ENCODE measurements around the gene BAIAP3.

BAIAP3 gene

DNA sequence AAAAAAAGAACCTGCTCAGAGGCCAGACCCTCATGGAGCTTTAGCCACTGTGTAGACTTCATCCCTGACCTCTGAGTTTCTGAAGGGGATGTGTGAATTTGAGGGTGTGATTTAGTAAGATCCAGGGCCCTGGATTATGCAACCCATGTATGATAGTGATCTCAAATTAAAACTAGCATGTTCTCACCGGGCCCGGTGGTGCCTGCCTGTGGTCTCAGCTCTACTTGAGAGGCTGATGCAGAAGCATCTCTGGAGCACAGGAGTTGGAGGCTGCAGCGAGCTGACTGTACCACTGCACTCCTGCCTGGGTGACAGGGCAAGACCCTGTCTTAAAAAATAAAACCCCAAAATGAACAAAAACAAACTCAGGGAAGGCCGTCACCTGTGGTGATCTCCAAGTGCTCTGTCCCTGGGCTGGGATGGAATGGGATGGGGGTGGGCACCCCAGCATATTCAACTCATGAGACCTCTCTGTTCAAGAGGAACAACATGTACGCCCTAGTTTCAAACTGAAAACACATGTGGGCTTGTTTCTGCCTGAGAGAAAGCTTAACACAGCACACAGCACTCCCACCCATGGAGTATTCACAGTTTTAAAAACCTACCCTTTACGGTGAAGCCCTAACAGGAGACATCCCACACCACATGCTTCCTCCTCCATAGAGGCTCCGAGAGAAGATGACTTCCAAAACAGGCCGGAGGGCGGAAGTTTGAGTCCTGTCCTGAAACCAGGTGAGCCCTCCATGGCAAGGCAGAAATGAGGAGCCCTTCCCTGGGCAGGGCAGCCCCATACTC lies 48.4 kb downstream of the BAIAP3 start:
- H3K27ac ChIP-seq = no peak overlapping the region
- TF ChIP-seq, protein P1, sequence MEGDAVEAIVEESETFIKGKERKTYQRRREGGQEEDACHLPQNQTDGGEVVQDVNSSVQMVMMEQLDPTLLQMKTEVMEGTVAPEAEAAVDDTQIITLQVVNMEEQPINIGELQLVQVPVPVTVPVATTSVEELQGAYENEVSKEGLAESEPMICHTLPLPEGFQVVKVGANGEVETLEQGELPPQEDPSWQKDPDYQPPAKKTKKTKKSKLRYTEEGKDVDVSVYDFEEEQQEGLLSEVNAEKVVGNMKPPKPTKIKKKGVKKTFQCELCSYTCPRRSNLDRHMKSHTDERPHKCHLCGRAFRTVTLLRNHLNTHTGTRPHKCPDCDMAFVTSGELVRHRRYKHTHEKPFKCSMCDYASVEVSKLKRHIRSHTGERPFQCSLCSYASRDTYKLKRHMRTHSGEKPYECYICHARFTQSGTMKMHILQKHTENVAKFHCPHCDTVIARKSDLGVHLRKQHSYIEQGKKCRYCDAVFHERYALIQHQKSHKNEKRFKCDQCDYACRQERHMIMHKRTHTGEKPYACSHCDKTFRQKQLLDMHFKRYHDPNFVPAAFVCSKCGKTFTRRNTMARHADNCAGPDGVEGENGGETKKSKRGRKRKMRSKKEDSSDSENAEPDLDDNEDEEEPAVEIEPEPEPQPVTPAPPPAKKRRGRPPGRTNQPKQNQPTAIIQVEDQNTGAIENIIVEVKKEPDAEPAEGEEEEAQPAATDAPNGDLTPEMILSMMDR (conservative IDR thresholded peaks at IDR 0.05) = no peak

DNA sequence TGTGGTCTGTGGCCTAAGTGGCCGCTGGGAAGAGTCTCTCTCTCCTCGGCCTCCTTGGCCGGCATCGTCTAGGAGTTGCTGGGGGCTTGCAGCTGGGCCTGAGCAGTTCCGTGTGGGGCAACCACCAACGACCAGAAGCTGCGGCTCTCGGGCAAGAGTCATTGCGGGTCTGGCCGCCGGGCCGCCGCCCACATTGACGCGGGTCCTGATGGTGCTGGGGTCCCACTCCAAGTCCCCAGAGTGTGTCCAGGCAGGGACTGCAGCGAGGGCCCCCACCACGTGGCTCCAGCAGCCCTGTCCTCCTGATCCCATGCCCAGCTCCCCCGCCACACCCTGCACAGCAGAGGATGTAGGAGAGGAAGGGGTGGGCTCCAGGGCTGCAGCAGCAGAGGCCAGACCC lies 50.1 kb downstream of the BAIAP3 start:
- TF ChIP-seq, protein P1 (conservative IDR thresholded peaks at IDR 0.05) = no peak
- H3K27ac ChIP-seq = no peak overlapping the region

DNA sequence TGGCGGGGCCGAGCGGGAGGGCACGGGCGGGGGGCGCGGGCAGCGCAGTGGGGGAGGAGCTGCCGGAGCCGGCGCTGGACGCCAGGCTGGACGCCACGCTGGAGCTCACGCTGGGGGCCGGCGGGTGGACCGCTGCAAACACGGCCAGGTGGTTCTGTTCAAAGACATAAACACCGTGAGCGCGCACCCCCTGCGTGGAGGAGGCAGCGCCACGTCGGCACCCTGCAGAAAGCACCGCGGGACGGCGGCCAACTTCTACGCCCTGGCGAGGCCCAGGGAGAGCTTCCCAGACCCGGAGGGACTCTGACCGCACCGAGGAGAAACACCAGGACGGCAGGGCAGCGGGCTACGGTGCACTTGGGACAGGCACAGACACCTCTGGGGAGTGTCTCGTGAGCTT lies 51.8 kb downstream of the BAIAP3 start:
- TF ChIP-seq, protein P1 (conservative IDR thresholded peaks at IDR 0.05) = no peak
- no peak overlapping the region for H3K27ac ChIP-seq

DNA sequence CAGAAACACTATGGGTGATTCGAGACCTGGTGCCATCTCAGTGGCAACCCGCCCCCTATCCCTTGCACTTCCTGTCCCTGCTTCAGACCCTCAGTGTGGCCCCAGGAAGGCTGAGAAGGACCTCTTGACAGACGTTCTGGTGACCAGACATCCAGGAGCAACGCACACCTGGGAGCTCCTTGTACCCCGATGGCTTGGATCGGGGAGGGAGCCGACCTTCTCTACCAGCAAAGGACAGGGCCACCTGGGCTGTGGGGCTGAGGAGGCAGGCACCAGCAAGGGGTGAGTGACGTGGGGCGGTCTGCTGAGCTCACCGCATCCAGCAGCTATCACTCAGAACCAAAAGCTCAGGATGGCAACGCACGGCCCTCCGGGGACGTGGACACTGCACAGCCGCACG lies 53.9 kb downstream of the BAIAP3 start:
- no peak overlapping the region for H3K27ac ChIP-seq
- TF ChIP-seq, protein P1 (conservative IDR thresholded peaks at IDR 0.05) = no peak

DNA sequence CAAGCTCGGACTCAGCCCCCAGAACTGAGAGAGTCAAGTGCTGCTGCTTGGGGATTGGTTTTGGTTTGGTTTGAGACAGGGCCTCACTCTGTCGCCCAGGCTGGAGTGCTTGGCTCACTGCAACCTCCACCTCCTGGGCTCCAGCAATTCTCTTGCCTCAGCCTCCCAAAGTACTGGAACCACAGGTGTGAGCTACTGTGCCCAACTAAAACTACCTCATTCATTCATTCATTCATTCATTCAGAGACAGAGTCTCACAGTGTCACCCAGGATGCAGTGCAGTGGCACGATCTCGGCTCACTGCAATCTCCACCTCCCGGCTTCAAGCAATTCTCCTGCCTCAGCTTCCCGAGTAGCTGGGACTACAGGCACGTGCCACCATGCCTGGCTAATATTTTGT lies 56.3 kb downstream of the BAIAP3 start:
- TF ChIP-seq, protein P1 (conservative IDR thresholded peaks at IDR 0.05) = no peak
- no peak overlapping the region for H3K27ac ChIP-seq

DNA sequence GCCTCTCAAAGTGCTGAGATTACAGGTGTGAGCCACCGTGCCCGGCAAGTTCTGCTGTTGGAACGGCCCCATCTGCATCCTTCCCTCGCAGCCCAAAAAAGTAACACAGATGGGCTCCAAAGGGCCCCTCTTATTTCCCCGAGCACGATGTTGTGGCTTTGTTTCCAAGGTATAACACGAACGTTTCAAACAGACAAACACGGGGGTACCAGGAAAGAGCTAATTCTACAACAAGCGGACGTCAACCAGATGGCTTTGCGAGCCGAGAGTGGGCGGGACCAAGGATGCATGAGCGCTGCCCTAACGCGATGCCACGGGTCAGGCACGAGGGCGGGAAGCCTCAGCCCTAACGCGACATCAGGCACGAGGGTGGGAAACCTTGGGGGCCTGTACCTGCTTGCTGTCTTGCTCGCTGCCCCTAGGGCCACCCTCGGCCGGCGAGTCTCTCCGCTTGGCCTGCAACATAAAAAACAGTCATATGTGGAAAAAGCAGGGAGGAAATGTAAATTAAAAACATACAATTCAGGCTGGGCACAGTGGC lies 56.9 kb downstream of the BAIAP3 start:
- no peak overlapping the region for H3K27ac ChIP-seq
- TF ChIP-seq, protein P1 (conservative IDR thresholded peaks at IDR 0.05) = no peak

DNA sequence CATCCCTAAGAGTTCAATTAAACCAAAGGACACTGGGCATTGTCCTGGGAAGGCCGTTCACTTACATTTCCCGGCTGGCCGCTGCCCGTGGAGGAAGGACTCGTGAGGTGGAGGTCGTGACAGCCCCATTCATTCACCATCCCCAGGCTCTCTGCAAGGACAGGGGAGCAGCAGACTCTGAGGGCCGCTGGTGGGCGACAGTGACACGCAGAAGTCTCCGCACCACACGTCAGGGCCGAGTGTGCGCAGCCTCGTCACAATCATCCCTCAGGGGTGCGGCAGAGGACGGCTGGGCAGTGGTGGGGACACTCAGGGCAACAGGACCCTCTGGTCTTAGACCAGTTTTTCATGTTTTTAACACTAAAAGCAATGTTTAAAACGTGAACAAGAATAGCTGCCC lies 59.4 kb downstream of the BAIAP3 start:
- no peak overlapping the region for H3K27ac ChIP-seq
- TF ChIP-seq, protein P1 (conservative IDR thresholded peaks at IDR 0.05) = no peak

Data from VCaP (cell line).